ENCODE measurements around the gene SMURF1. TPM values are rescaled to one million over a fixed set of nuclear protein-coding genes. Genes with fewer than 3 reads are reported as not detected.

SMURF1 gene
- polyA plus RNA-seq, 1 donor from 2014 or later, result 22.9 TPM

DNA sequence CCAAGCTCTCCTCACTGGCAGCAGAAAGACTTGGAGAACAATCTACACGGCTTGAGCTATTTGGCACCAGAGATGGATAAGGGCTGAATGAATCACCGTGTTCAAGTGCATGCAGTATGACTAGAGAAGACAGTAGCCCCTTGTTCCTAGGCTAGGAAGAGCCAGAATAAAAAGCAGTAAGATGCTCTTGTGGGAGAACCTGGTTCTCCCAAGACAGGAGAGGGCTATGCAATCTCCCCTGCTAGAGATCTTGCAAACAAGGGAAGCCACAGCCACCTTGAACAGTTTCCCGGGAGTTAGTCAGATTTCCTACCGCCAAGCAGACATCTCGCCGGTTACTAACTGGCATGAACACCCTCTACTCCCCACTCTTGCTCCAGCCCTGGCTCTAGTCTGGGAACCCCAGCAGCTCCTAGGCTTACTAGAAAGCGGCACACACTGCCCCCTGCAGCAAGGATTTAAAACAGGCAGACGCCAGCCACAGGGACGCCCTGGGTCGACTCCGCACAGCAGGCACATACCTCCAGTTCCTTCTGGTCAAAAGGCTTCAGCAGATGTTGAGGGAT, 107.3 kb downstream of the SMURF1 start:
- no peak overlapping the region for H2AFZ ChIP-seq (ENCODE audit: low read depth, low read length)
- no peak overlapping the region for H3K27ac ChIP-seq (ENCODE audit: low read length)
- no peak overlapping the region for H3K4me2 ChIP-seq (ENCODE audit: low read length)
- TF ChIP-seq RAD21 (conservative IDR thresholded peaks at IDR 0.05), result no peak
- TF ChIP-seq, protein P1, sequence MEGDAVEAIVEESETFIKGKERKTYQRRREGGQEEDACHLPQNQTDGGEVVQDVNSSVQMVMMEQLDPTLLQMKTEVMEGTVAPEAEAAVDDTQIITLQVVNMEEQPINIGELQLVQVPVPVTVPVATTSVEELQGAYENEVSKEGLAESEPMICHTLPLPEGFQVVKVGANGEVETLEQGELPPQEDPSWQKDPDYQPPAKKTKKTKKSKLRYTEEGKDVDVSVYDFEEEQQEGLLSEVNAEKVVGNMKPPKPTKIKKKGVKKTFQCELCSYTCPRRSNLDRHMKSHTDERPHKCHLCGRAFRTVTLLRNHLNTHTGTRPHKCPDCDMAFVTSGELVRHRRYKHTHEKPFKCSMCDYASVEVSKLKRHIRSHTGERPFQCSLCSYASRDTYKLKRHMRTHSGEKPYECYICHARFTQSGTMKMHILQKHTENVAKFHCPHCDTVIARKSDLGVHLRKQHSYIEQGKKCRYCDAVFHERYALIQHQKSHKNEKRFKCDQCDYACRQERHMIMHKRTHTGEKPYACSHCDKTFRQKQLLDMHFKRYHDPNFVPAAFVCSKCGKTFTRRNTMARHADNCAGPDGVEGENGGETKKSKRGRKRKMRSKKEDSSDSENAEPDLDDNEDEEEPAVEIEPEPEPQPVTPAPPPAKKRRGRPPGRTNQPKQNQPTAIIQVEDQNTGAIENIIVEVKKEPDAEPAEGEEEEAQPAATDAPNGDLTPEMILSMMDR (IDR thresholded peaks at IDR 0.05; ENCODE audit: poor library complexity, severe bottlenecking), result peak; percentile 39
- no peaks in the 10 kb centered on the region for H3K36me3 ChIP-seq (ENCODE audit: insufficient read depth, low read length)
- no peaks in the 10 kb centered on the region for H3K9me2 ChIP-seq (ENCODE audit: insufficient read depth, low read length)
- no peak overlapping the region for H3K9ac ChIP-seq (ENCODE audit: low read length)
- H4K20me1 ChIP-seq (ENCODE audit: insufficient read depth), result no peaks in the 10 kb centered on the region
- no peak overlapping the region for H3K4me3 ChIP-seq (ENCODE audit: low read length)
- no peaks in the 10 kb centered on the region for H3K9me3 ChIP-seq (ENCODE audit: low read length)
- no peaks in the 10 kb centered on the region for H3K79me2 ChIP-seq (replicated peaks; ENCODE audit: insufficient read depth, low read length)
- no peaks in the 10 kb centered on the region for H3K27me3 ChIP-seq (ENCODE audit: insufficient read depth, low read depth, low read length)
- H3F3A ChIP-seq (ENCODE audit: insufficient read depth, low read length, poor library complexity, severe bottlenecking), result no peaks in the 10 kb centered on the region

DNA sequence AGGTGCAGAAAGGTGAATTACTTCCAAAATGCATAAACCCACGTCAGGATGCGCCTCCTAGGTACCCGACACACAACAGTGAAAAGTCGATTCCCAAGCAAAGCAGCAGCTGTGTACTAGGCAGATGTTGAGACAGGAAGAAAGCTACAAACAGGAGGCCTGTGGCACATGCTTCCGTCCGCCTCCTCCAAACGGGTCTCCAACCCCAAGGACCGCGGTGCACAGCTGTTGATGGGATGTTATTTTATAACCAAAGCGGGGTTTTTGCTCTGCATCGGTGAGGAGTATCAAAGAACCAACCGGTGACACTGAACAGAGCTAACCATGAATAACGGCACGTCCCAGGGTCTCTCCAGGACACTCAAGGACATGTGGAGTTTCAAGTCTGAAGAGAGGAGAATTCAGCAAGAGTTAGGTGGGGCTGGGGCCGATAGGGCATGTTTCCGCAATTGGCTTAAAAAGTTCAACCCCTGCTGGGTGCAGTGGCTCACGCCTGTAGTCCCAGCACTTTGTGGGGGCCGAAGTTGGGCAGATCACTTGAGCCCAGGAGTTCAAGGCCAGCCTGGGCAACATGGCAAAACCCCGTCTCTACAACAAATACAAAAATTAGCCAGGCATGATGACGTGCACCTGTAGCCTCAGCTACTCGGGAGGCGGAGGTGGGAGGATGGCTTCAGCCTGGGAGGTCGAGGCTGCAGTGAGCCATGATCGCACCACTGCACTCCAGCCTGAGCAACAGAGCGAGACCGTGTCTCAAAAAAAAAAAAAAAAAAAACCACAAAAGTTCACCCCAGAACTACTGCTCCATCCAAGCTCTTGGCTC, 108.0 kb downstream of the SMURF1 start:
- no peaks in the 10 kb centered on the region for H3K79me2 ChIP-seq (replicated peaks; ENCODE audit: insufficient read depth, low read length)
- H2AFZ ChIP-seq (ENCODE audit: low read depth, low read length), result no peak overlapping the region
- no peaks in the 10 kb centered on the region for H3F3A ChIP-seq (ENCODE audit: insufficient read depth, low read length, poor library complexity, severe bottlenecking)
- H3K4me3 ChIP-seq (ENCODE audit: low read length), result no peak overlapping the region
- no peaks in the 10 kb centered on the region for H3K9me2 ChIP-seq (ENCODE audit: insufficient read depth, low read length)
- no peaks in the 10 kb centered on the region for H3K9me3 ChIP-seq (ENCODE audit: low read length)
- no peak overlapping the region for H3K27ac ChIP-seq (ENCODE audit: low read length)
- H3K36me3 ChIP-seq (ENCODE audit: insufficient read depth, low read length), result peaks cover 4% of the 10 kb centered on the region
- H3K27me3 ChIP-seq (ENCODE audit: insufficient read depth, low read depth, low read length), result no peaks in the 10 kb centered on the region
- no peak overlapping the region for H3K4me2 ChIP-seq (ENCODE audit: low read length)
- H4K20me1 ChIP-seq (ENCODE audit: insufficient read depth), result no peaks in the 10 kb centered on the region
- TF ChIP-seq EP300 (conservative IDR thresholded peaks at IDR 0.05; ENCODE audit: poor library complexity, severe bottlenecking) (no peak), TAF1 (IDR thresholded peaks at IDR 0.05; ENCODE audit: low read depth) (no peak), POLR2AphosphoS5 (IDR thresholded peaks at IDR 0.05) (no peak), MXI1 (conservative IDR thresholded peaks at IDR 0.05; ENCODE audit: poor library complexity, severe bottlenecking) (no peak)
- H3K9ac ChIP-seq (ENCODE audit: low read length), result no peak overlapping the region

DNA sequence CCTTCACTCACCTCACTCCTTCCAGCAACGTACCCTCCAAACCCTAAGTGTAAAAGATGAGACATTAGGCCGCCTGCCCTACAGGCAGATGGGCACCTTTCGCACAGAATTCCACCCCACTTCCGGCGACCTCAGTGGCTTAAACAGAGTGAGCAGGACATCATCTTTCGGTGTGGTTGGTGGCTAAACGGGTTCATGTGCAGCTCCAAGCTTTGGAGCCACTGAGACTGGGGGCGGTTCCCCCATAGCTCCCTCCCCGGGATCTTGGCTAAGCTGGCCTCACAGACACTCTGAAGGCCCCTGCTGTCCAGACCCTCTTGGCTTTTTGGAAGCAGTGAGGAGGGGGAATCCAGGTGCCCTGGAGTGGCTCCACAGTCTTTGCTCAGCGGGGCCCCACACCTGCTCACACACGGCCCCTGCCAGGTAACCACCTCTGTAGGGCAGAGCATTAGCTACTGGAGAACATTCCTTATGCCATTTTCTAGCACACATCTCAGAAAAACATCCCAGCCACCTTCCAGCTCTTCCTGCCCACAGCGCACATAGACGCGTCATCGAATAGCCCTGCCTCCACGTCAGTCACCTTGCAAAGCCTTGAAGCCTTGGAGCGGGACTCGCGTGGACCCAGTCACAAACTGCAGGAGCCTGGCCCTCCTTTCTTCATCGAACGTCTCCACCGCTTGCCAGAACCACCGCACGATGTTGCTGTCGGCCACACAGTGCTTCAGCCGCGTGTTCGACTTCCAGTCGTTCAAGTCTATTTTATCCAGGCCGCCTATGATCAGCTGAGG, 108.8 kb downstream of the SMURF1 start:
- H3K27ac ChIP-seq (ENCODE audit: low read length), result no peak overlapping the region
- no peaks in the 10 kb centered on the region for H3F3A ChIP-seq (ENCODE audit: insufficient read depth, low read length, poor library complexity, severe bottlenecking)
- no peak overlapping the region for H3K4me2 ChIP-seq (ENCODE audit: low read length)
- no peak for TF ChIP-seq MXI1 (conservative IDR thresholded peaks at IDR 0.05; ENCODE audit: poor library complexity, severe bottlenecking)
- TF ChIP-seq, protein P2, sequence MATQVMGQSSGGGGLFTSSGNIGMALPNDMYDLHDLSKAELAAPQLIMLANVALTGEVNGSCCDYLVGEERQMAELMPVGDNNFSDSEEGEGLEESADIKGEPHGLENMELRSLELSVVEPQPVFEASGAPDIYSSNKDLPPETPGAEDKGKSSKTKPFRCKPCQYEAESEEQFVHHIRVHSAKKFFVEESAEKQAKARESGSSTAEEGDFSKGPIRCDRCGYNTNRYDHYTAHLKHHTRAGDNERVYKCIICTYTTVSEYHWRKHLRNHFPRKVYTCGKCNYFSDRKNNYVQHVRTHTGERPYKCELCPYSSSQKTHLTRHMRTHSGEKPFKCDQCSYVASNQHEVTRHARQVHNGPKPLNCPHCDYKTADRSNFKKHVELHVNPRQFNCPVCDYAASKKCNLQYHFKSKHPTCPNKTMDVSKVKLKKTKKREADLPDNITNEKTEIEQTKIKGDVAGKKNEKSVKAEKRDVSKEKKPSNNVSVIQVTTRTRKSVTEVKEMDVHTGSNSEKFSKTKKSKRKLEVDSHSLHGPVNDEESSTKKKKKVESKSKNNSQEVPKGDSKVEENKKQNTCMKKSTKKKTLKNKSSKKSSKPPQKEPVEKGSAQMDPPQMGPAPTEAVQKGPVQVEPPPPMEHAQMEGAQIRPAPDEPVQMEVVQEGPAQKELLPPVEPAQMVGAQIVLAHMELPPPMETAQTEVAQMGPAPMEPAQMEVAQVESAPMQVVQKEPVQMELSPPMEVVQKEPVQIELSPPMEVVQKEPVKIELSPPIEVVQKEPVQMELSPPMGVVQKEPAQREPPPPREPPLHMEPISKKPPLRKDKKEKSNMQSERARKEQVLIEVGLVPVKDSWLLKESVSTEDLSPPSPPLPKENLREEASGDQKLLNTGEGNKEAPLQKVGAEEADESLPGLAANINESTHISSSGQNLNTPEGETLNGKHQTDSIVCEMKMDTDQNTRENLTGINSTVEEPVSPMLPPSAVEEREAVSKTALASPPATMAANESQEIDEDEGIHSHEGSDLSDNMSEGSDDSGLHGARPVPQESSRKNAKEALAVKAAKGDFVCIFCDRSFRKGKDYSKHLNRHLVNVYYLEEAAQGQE (IDR thresholded peaks at IDR 0.05; ENCODE audit: borderline replicate concordance), result no peak
- TF ChIP-seq RAD21 (conservative IDR thresholded peaks at IDR 0.05), result no peak
- TF ChIP-seq EP300 (conservative IDR thresholded peaks at IDR 0.05; ENCODE audit: poor library complexity, severe bottlenecking), result no peak
- TF ChIP-seq POLR2AphosphoS5 (IDR thresholded peaks at IDR 0.05), result no peak
- TF ChIP-seq TAF1 (IDR thresholded peaks at IDR 0.05; ENCODE audit: low read depth), result no peak
- TF ChIP-seq EZH2 (IDR thresholded peaks at IDR 0.05; ENCODE audit: borderline replicate concordance, insufficient read depth, low read length, poor library complexity, severe bottlenecking), result no peak
- no peaks in the 10 kb centered on the region for H4K20me1 ChIP-seq (ENCODE audit: insufficient read depth)
- H3K79me2 ChIP-seq (replicated peaks; ENCODE audit: insufficient read depth, low read length), result no peaks in the 10 kb centered on the region
- H3K9ac ChIP-seq (ENCODE audit: low read length), result no peak overlapping the region
- no peaks in the 10 kb centered on the region for H3K27me3 ChIP-seq (ENCODE audit: insufficient read depth, low read depth, low read length)
- no peaks in the 10 kb centered on the region for H3K9me2 ChIP-seq (ENCODE audit: insufficient read depth, low read length)
- H3K4me3 ChIP-seq (ENCODE audit: low read length), result no peak overlapping the region
- H2AFZ ChIP-seq (ENCODE audit: low read depth, low read length), result no peak overlapping the region
- H3K36me3 ChIP-seq (ENCODE audit: insufficient read depth, low read length), result peaks cover 11% of the 10 kb centered on the region
- no peaks in the 10 kb centered on the region for H3K9me3 ChIP-seq (ENCODE audit: low read length)
